Neural progenitor cell (in vitro differentiated cells): ENCODE measurements around the gene GBF1.

Experiments
- EZH2 ChIP-seq: fragments of 200-600 bp; sonication (generic); IDR thresholded peaks from 2 replicates; pipeline ENCODE4 v1.6.1; 2017; ENCODE audit warnings: antibody characterized with exemption, mild to moderate bottlenecking, moderate library complexity
- EZH2phosphoT487 ChIP-seq: fragments of 200-600 bp; sonication (generic); IDR thresholded peaks from 2 replicates; pipeline ENCODE4 v1.6.1; 2017; ENCODE audit warnings: antibody characterized with exemption
- TF ChIP-seq, protein P1 (sequence below): fragments of 200-600 bp; sonication (generic); IDR thresholded peaks from 2 replicates; pipeline ENCODE4 v1.5.1; 2017; ENCODE audit warnings: antibody characterized with exemption, mild to moderate bottlenecking

DNA sequence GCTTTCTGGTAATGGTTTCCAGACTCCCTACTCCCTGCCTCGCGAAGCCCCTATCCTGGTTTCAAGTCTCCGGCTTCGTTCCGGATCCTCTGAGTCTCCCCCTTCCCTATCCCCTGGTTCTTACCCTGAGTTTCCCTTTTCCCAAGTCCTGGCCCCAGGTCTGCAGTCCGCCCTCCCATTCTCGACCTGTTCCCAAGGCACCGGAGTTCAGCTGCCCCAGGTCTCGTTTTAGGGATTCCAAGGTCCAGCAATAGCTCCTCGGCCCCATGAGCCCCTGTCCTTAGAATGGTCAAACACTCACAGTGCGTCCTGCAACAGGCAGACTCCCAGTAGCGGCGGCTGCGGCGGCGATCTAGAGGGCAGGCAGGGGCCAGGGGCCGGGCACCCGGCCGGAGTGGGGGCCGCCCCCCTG is 4.3 kb upstream of the GBF1 start:
- TF ChIP-seq EZH2 (peak; percentile 80), EZH2phosphoT487 (no peak)
- TF ChIP-seq, protein P1, sequence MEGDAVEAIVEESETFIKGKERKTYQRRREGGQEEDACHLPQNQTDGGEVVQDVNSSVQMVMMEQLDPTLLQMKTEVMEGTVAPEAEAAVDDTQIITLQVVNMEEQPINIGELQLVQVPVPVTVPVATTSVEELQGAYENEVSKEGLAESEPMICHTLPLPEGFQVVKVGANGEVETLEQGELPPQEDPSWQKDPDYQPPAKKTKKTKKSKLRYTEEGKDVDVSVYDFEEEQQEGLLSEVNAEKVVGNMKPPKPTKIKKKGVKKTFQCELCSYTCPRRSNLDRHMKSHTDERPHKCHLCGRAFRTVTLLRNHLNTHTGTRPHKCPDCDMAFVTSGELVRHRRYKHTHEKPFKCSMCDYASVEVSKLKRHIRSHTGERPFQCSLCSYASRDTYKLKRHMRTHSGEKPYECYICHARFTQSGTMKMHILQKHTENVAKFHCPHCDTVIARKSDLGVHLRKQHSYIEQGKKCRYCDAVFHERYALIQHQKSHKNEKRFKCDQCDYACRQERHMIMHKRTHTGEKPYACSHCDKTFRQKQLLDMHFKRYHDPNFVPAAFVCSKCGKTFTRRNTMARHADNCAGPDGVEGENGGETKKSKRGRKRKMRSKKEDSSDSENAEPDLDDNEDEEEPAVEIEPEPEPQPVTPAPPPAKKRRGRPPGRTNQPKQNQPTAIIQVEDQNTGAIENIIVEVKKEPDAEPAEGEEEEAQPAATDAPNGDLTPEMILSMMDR = no peak
